ENCODE data around the gene HBA2.
"Not testable (repeated sequence)": the region's sequence is repeated elsewhere in the genome, so short reads cannot be mapped to it uniquely, and the experiment has no call there.

HBA2 gene

GRCh38 chr16:194516-194915 is 21.8 kb downstream of the HBA2 start:
- no peak for DNase-seq (ENCODE audit: low read depth in 2 of 2)

- DNase-seq (ENCODE audit: low read depth in 2 of 2) = no peak
Measured at GRCh38 chr16:200388-200787, 27.7 kb downstream of the HBA2 start.

DNA sequence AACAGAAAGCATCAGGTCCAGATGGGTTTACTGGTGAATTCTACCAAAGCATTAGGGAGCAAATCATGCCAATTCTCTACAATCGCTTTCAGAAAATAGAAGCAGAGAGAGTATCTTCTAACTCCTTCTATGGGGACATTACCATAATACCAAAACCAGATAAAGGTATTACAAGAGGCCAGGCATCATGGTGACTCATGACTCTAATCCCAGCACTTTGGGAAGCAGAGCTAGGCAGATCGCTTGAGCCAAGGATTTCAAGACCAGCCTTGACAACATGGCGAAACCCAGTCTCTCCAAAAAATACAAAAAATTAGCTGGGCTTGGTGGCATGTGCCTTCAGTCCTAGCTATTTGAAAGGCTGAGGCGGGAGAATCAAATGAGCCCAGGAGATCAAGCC is 30.6 kb downstream of the HBA2 start:
- no peak for DNase-seq (ENCODE audit: low read depth in 2 of 2)

DNA sequence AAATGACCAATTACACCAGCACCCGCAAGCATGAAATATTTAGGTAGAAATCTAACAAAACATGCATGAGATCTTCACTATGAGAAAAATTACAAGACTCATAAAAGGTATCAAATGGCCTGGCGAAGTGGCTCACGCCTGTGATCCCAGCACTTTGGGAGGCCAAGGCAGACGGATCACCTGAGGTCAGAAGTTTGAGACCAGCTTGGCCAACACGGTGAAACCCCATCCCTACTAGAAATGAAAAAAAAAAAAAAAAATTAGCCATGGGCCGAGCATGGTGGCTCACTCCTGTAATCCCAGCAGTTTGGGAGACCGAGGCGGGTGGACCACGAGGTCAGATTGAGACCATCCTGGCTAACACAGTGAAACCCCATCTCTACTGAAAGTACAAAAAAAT is 31.4 kb downstream of the HBA2 start:
- not testable (repeated sequence) for DNase-seq (ENCODE audit: low read depth in 2 of 2)

DNA sequence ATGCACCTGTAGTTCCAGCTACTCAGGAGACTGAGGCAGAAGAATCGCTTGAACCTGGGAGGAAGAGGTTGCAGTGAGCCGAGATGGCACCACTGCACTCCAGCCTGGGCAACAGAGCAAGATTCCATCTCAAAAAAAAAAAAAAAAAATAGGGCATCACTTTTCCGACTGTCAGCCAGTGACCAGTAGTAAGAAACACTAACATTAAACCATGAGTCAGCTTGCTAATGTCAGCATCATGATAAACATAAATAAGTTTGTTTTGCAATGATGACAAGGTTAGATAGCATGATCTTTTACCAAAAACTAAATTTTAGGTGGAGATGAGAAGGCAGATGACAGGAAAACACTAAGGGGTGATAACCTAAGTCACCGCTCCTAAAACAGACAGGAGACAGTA is 36.7 kb downstream of the HBA2 start:
- DNase-seq (ENCODE audit: low read depth in 2 of 2) = not testable (repeated sequence)

GRCh38 chr16:211631-212180 is 39.0 kb downstream of the HBA2 start:
- not testable (repeated sequence) for DNase-seq (ENCODE audit: low read depth in 2 of 2)

- no peak for DNase-seq (ENCODE audit: low read depth in 2 of 2)
Measured at GRCh38 chr16:212999-213398, 40.3 kb downstream of the HBA2 start.

GRCh38 chr16:220021-220420 is 47.3 kb downstream of the HBA2 start:
- DNase-seq (ENCODE audit: low read depth in 2 of 2) = no peak

All from stimulated activated CD8-positive, alpha-beta memory T cell treated with anti-CD3 and anti-CD28 coated beads, Interleukin-15, amount 100 ng/mL, for 4 hours (primary cell).